Breast epithelium (tissue), 4 donors: Measurements from ENCODE around the gene OSGEP. TPM values are rescaled to one million over a fixed set of nuclear protein-coding genes. Genes with fewer than 3 reads are reported as not detected.

ENCODE experiments used
- DNase-seq, 2 donors: peaks; one replicate each; pipeline ENCODE4 v3.0.0-alpha.2; 2019; ENCODE audit warnings: low spot score in 2 of 2
- H3K27ac ChIP-seq, 2 donors: fragments of 200-600 bp; sonication (generic) in 1 of 2; one replicate each; pipeline ENCODE4 v1.5.1; 2016 to 2019; ENCODE audit warnings: mild to moderate bottlenecking in 1 of 2
- H3K27me3 ChIP-seq, 2 donors: fragments of 200-600 bp; sonication (generic) in 1 of 2; one replicate each; pipeline versions ENCODE4 v1.5.1 to v1.6.0; 2017 to 2019; ENCODE audit warnings: control low read depth in 1 of 2, mild to moderate bottlenecking in 1 of 2
- H3K36me3 ChIP-seq: fragments of 200-600 bp; one replicate; pipeline ENCODE4 v1.5.1; 2019
- H3K4me1 ChIP-seq, 2 donors: fragments of 200-600 bp; sonication (generic); one replicate each; pipeline ENCODE4 v1.5.1; 2016 to 2019; ENCODE audit warnings: control low read depth in 1 of 2
- H3K4me3 ChIP-seq, 3 donors: fragments of 200-600 bp; sonication (generic); 1 replicate in 2 of 3; 2 replicates in 1 of 3; pipeline ENCODE4 v1.5.1; 2016 to 2019; ENCODE audit warnings: mild to moderate bottlenecking in 3 of 3, moderate library complexity in 2 of 3
- H3K9me3 ChIP-seq, 2 donors: fragments of 200-600 bp; sonication (generic) in 1 of 2; one replicate each; pipeline ENCODE4 v1.5.1; 2016 to 2019; ENCODE audit warnings: control low read depth in 1 of 2
- CTCF ChIP-seq, 3 donors: fragments of 450-650 bp; IDR thresholded peaks; one replicate each; pipeline ENCODE4 v1.5.1; 2016 to 2017; ENCODE audit warnings: antibody characterized with exemption in 3 of 3, mild to moderate bottlenecking in 3 of 3, moderate library complexity in 3 of 3
- POLR2A ChIP-seq: fragments of 450-650 bp; IDR thresholded peaks from one replicate; pipeline ENCODE4 v1.6.1; 2016; ENCODE audit warnings: antibody characterized with exemption, mild to moderate bottlenecking, moderate library complexity
- POLR2AphosphoS5 ChIP-seq, 3 donors: sonication (generic); formaldehyde crosslinking; IDR thresholded peaks; one replicate each; pipeline ENCODE4 v1.6.1; 2017; ENCODE audit warnings: antibody characterized with exemption in 3 of 3
- intact Hi-C: fragments of 100-400 bp; cut with DNase I; formaldehyde crosslinking; loops from one replicate; pipeline ENCODE4 v1.15.1; 2023; ENCODE audit warnings: low total_unique reads
- total RNA-seq, 3 donors: library from RNA; depleted of rRNA; stranded (reverse); fragments of >200 nt; gene quantifications; one replicate each; pipeline ENCODE4 v1.1.0, GENCODE V29; 2016

OSGEP gene
- total RNA-seq, 3 donors from 2014 or later: 38.1 to 66.9 (median 57.5) TPM

GRCh38 chr14:20428802-20429201 lies 25.8 kb downstream of the OSGEP start:
- no peaks in the 10 kb centered on the region for H3K36me3 ChIP-seq
- no peak for DNase-seq
- H3K4me3 ChIP-seq: no peak overlapping the region
- intact Hi-C loops: no loop called here
- H3K4me1 ChIP-seq: no peaks in the 10 kb centered on the region
- no peaks in the 10 kb centered on the region for H3K9me3 ChIP-seq
- no peak overlapping the region for H3K27ac ChIP-seq
- no peaks in the 10 kb centered on the region for H3K27me3 ChIP-seq
- no peak for TF ChIP-seq POLR2AphosphoS5 (IDR thresholded peaks at IDR 0.05)
- TF ChIP-seq CTCF (IDR thresholded peaks at IDR 0.05): no peak
- TF ChIP-seq POLR2A: no peak

- intact Hi-C loops: no loop called here
- Histone ChIP-seq H3K4me1 (no peaks in the 10 kb centered on the region), H3K27me3 (no peaks in the 10 kb centered on the region), H3K4me3 (no peak overlapping the region), H3K9me3 (no peaks in the 10 kb centered on the region), H3K36me3 (no peaks in the 10 kb centered on the region), H3K27ac (no peak overlapping the region)
- DNase-seq: no peak
- TF ChIP-seq POLR2AphosphoS5 (IDR thresholded peaks at IDR 0.05) (no peak), POLR2A (no peak), CTCF (IDR thresholded peaks at IDR 0.05) (no peak)
Measured at GRCh38 chr14:20428010-20428365, 26.6 kb downstream of the OSGEP start.

GRCh38 chr14:20427231-20428009 lies 27.2 kb downstream of the OSGEP start:
- intact Hi-C loops: no loop called here
- no peaks in the 10 kb centered on the region for H3K4me1 ChIP-seq
- H3K36me3 ChIP-seq: no peaks in the 10 kb centered on the region
- no peaks in the 10 kb centered on the region for H3K27me3 ChIP-seq
- H3K4me3 ChIP-seq: no peak overlapping the region
- H3K27ac ChIP-seq: no peak overlapping the region
- no peaks in the 10 kb centered on the region for H3K9me3 ChIP-seq
- TF ChIP-seq POLR2A: no peak
- no peak for TF ChIP-seq POLR2AphosphoS5 (IDR thresholded peaks at IDR 0.05)
- TF ChIP-seq CTCF (IDR thresholded peaks at IDR 0.05): no peak
- no peak for DNase-seq

GRCh38 chr14:20424851-20425250 lies 29.8 kb downstream of the OSGEP start:
- Histone ChIP-seq H3K4me3 (no peak overlapping the region), H3K9me3 (no peaks in the 10 kb centered on the region), H3K27ac (no peak overlapping the region), H3K36me3 (no peaks in the 10 kb centered on the region), H3K4me1 (no peaks in the 10 kb centered on the region), H3K27me3 (no peaks in the 10 kb centered on the region)
- no peak for DNase-seq
- intact Hi-C loops: no loop called here
- TF ChIP-seq CTCF (IDR thresholded peaks at IDR 0.05): no peak
- TF ChIP-seq POLR2A: no peak
- no peak for TF ChIP-seq POLR2AphosphoS5 (IDR thresholded peaks at IDR 0.05)

GRCh38 chr14:20422886-20423285 lies 31.7 kb downstream of the OSGEP start:
- no peaks in the 10 kb centered on the region for H3K36me3 ChIP-seq
- no peaks in the 10 kb centered on the region for H3K9me3 ChIP-seq
- H3K4me1 ChIP-seq: no peaks in the 10 kb centered on the region
- intact Hi-C loops: no loop called here
- no peak overlapping the region for H3K4me3 ChIP-seq
- TF ChIP-seq POLR2AphosphoS5 (IDR thresholded peaks at IDR 0.05) (no peak), POLR2A (no peak), CTCF (IDR thresholded peaks at IDR 0.05) (no peak)
- H3K27me3 ChIP-seq: no peaks in the 10 kb centered on the region
- no peak for DNase-seq
- no peak overlapping the region for H3K27ac ChIP-seq
